Mesodermal cell (in vitro differentiated cells): ENCODE data around the gene KRTAP12-4.
"Not testable (repeated sequence)": the region's sequence is repeated elsewhere in the genome, so short reads cannot be mapped to it uniquely, and the experiment has no call there.

Source experiments
- H3K27ac ChIP-seq: 2 replicates; pipeline ENCODE4 v1.7.0; 2013; ENCODE audit warnings: mild to moderate bottlenecking, low read depth, low read length, moderate library complexity; ENCODE audit not compliant: severe bottlenecking
- H3K36me3 ChIP-seq: 2 replicates; pipeline ENCODE4 v1.7.1; 2013; ENCODE audit warnings: mild to moderate bottlenecking, low read length, moderate library complexity; ENCODE audit not compliant: control insufficient read depth, insufficient read depth
- H3K4me1 ChIP-seq: one replicate; pipeline ENCODE4 v1.7.1; 2013; ENCODE audit warnings: mild to moderate bottlenecking, low read length; ENCODE audit not compliant: insufficient read depth, control insufficient read depth, poor library complexity, severe bottlenecking
- H3K4me3 ChIP-seq: 2 replicates; pipeline ENCODE4 v1.7.0; 2013; ENCODE audit warnings: low read length, control low read depth, mild to moderate bottlenecking; ENCODE audit not compliant: insufficient read depth, poor library complexity, severe bottlenecking; ENCODE audit errors: extremely low read depth
- H3K9me3 ChIP-seq: 2 replicates; pipeline ENCODE4 v1.7.1; 2013; ENCODE audit warnings: mild to moderate bottlenecking, low read length, moderate library complexity; ENCODE audit not compliant: control insufficient read depth
- WGBS, 2 experiments: methylation state at CpG; one replicate each; pipeline ENCODE4 v1.1.5; 2013; ENCODE audit warnings: missing lambda C conversion rate in 2 of 2; ENCODE audit not compliant: insufficient coverage in 2 of 2; 5-methylcytosine and 5-hydroxymethylcytosine counted together

The KRTAP12-4 gene

DNA sequence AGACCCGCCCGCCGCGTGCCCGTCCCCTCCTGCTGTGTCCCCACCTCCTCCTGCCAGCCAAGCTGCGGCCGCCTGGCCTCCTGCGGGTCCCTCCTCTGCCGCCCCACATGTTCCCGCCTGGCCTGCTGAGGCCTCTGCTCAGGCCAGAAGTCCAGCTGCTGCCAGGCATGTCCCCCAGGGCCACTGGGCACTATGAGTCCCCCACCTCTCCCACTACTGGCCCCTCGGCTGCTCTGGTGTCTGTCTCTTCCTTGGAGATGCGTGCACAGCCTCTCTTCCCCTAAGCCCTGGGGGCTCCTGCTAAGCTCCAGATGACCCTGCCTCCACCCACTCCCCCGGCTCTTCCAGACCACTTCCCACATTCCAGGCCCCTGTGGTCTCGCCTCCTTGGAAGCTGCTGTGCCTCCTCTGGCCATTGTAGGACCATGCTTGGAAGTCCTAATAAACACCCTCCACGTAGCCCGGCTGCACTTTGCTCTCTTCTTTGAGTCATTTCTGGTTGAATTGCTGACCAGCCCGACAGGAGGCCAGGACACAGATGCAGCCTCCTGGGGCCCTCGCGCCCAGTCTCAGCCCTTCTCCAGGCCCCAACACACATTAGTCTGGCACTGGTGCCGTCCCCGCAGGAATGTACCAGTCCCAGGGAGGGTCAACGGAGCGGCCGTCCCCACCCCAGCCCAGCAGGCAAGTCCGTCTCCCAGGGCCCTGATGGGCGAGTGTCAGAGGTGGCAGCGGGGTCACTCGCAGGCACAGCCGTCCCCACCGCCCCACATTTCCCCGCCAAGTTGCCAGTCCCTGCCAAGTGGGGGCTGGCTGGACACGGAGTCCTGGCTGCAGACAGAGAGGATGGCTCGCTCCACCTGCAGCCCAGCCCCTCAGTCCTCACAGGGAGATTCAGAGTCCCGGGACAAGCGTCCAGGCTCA lies 43.6 kb upstream of the KRTAP12-4 start:
- Histone ChIP-seq H3K9me3 (peaks cover 8% of the 10 kb centered on the region), H3K4me1 (peaks cover 18% of the 10 kb centered on the region), H3K27ac (peak overlapping the region; percentile 23), H3K4me3 (no peak overlapping the region), H3K36me3 (no peaks in the 10 kb centered on the region)
- 49 to 54% methylated on average over 25 to 31 of the region's 35 CpGs for WGBS, 2 experiments

- Histone ChIP-seq H3K27ac (peak within 1 kb of the TSS; percentile 23), H3K4me1 (peaks cover 18% of the 10 kb centered on the region), H3K9me3 (peaks cover 12% of the 10 kb centered on the region)
- not testable (repeated sequence) for H3K36me3 ChIP-seq, H3K4me3 ChIP-seq
- WGBS, 2 experiments, result 70 to 76% methylated on average over 8 to 12 of the region's 21 CpGs
Measured at GRCh38 chr21:44697172-44697810, 42.8 kb upstream of the KRTAP12-4 start, which contains the start of gene KRTAP10-12. Gene KRTAP10-12, plus strand, starts transcription at chr21:44697172. Its CDS starts 30 bp downstream, at chr21:44697202.

- H3K4me3 ChIP-seq, result no peak overlapping the region
- H3K9me3 ChIP-seq, result peaks cover 12% of the 10 kb centered on the region
- no peaks in the 10 kb centered on the region for H3K36me3 ChIP-seq
- H3K4me1 ChIP-seq, result peaks cover 18% of the 10 kb centered on the region
- H3K27ac ChIP-seq, result no peak overlapping the region
- WGBS, 2 experiments, result 76 to 88% methylated on average over 6 to 8 of the region's 10 CpGs
Measured at GRCh38 chr21:44696572-44696971, 42.1 kb upstream of the KRTAP12-4 start.

DNA sequence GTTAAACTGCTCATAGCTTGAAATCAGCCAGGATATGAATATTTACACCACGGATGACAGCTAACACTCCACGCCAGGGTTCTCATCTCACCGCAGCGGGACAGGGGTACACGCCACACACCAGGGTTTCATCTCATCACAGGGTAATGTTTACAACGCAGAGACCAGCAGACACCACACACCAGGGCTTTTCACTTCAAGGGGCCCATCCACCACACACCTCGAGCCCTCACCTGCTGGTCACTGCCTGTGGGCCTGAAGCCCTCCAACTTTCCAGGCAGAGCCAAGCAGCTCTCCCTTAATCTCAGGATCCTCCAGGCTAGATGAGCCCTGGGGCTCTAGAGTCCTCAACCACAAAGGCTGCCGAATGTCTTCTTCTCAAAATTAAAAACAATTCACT lies 41.2 kb upstream of the KRTAP12-4 start:
- Histone ChIP-seq H3K4me3 (no peak overlapping the region), H3K9me3 (peaks cover 12% of the 10 kb centered on the region), H3K27ac (no peak overlapping the region), H3K4me1 (peaks cover 18% of the 10 kb centered on the region), H3K36me3 (no peaks in the 10 kb centered on the region)
- 85 to 90% methylated on average over 8 of the region's 8 CpGs for WGBS, 2 experiments

- H3K4me3 ChIP-seq, result no peak overlapping the region
- H3K4me1 ChIP-seq, result peaks cover 18% of the 10 kb centered on the region
- H3K27ac ChIP-seq, result no peak overlapping the region
- WGBS, 2 experiments, result 76 to 82% methylated on average over 7 to 8 of the region's 8 CpGs
- peaks cover 12% of the 10 kb centered on the region for H3K9me3 ChIP-seq
- H3K36me3 ChIP-seq, result no peaks in the 10 kb centered on the region
Measured at GRCh38 chr21:44695184-44695583, 40.7 kb upstream of the KRTAP12-4 start.

DNA sequence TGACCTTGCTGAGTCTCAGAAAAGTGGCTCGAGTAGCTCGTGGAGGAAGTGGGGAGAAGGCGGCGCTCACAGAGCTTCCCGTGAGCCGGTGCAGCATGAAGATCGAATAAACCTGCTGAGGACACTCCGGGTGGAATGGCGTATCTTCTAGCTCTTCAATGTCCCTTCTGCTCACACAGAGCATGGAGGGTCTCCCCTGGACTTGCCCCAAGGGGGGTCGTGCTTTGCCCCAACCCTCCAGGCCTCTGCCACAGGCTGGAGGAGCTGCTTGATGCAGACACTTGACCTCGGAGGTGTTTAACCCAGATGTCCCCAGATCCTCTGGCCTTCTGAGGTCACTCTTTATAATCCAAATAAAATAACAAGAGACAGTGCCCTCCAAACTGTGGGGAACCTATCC lies 40.3 kb upstream of the KRTAP12-4 start:
- WGBS, 2 experiments, result 85 to 88% methylated on average over 10 to 11 of the region's 11 CpGs

GRCh38 chr21:44692798-44693512 lies 38.5 kb upstream of the KRTAP12-4 start:
- peaks cover 12% of the 10 kb centered on the region for H3K9me3 ChIP-seq
- no peak overlapping the region for H3K4me3 ChIP-seq
- WGBS, 2 experiments, result 40% methylated on average over 1 of the region's 2 CpGs; no CpG with 5 or more reads in 1 of the 2 experiments
- no peak overlapping the region for H3K27ac ChIP-seq
- H3K36me3 ChIP-seq, result no peaks in the 10 kb centered on the region
- peaks cover 12% of the 10 kb centered on the region for H3K4me1 ChIP-seq

More for the DNA sequence above, 40.3 kb upstream of the KRTAP12-4 start:
- H3K9me3 ChIP-seq, result peaks cover 12% of the 10 kb centered on the region
- H3K36me3 ChIP-seq, result no peaks in the 10 kb centered on the region
- H3K4me3 ChIP-seq, result no peak overlapping the region
- H3K27ac ChIP-seq, result no peak overlapping the region
- peaks cover 18% of the 10 kb centered on the region for H3K4me1 ChIP-seq

DNA sequence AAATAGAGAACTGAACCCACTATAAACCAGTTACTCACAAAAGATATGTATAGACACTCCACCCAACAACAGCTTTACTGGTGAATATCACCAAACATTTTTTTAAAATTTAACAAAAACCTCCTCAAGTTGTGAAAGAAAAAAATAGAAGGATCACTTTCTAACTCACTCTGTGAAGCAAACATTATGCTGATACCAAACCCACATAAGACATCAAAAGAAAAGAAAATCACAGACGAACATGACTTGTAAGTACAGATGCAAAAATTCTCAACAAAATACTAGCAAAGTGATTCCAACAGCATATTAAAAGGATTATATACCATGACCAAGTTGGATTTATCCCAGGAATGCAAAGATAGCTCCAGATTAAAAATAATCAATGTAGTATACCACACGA lies 37.2 kb upstream of the KRTAP12-4 start:
- 100% methylated on average over 1 of the region's 2 CpGs; no CpG with 5 or more reads in 1 of the 2 experiments for WGBS, 2 experiments
- H3K27ac ChIP-seq, result no peak overlapping the region
- peaks cover 12% of the 10 kb centered on the region for H3K9me3 ChIP-seq

GRCh38 chr21:44689740-44690139 lies 35.3 kb upstream of the KRTAP12-4 start:
- H3K27ac ChIP-seq, H3K36me3 ChIP-seq, H3K4me1 ChIP-seq, H3K4me3 ChIP-seq: not testable (repeated sequence)
- peaks cover 12% of the 10 kb centered on the region for H3K9me3 ChIP-seq
- WGBS, 2 experiments, result 83 to 86% methylated on average over 3 of the region's 3 CpGs

More for the DNA sequence above, 37.2 kb upstream of the KRTAP12-4 start:
- Histone ChIP-seq H3K36me3 (no peaks in the 10 kb centered on the region), H3K4me1 (peaks cover 6% of the 10 kb centered on the region), H3K4me3 (no peak overlapping the region)

GRCh38 chr21:44687671-44688070 lies 33.2 kb upstream of the KRTAP12-4 start:
- whole genome bisulfite sequencing, 2 experiments, result 71 to 77% methylated on average over 2 to 7 of the region's 11 CpGs
- H3K4me3 ChIP-seq, result no peak overlapping the region

More at GRCh38 chr21:44687671-44688070, 33.2 kb upstream of the KRTAP12-4 start:
- Histone ChIP-seq H3K27ac (no peak overlapping the region), H3K36me3 (no peaks in the 10 kb centered on the region), H3K9me3 (peaks cover 2% of the 10 kb centered on the region), H3K4me1 (no peaks in the 10 kb centered on the region)
